Astrocyte (in vitro differentiated cells and primary cell): ENCODE data around the gene DCC.

Experiments
- EZH2 ChIP-seq: IDR thresholded peaks from 2 replicates; pipeline ENCODE4 v1.6.1; 2012; ENCODE audit warnings: mild to moderate bottlenecking, low read length, inconsistent platforms; ENCODE audit not compliant: insufficient read depth
- TF ChIP-seq, protein P1 (sequence below): IDR thresholded peaks from 2 replicates; pipeline ENCODE4 v1.5.1; 2011; ENCODE audit warnings: low read depth, mild to moderate bottlenecking, inconsistent platforms, low read length, moderate library complexity; ENCODE audit not compliant: insufficient read depth

DNA sequence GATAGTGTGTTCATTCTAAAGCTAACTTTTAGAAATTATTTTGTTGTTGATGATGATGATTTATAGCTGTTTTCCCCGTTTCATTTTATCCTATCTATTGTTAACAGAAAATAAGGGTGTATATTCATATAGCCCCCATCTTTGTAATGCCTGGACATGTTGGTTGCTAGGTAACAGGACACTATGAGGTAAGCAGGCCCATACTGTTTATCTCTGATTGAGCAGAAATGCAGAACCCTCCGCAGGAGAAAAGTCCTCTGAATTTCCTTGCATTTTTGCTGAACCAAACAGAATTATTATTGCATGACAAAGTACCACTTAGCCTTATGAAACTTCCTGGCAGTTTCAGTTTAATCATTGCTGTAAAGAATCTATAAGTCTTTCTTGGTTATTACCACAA is 339.4 kb downstream of the DCC start:
- TF ChIP-seq, protein P1, sequence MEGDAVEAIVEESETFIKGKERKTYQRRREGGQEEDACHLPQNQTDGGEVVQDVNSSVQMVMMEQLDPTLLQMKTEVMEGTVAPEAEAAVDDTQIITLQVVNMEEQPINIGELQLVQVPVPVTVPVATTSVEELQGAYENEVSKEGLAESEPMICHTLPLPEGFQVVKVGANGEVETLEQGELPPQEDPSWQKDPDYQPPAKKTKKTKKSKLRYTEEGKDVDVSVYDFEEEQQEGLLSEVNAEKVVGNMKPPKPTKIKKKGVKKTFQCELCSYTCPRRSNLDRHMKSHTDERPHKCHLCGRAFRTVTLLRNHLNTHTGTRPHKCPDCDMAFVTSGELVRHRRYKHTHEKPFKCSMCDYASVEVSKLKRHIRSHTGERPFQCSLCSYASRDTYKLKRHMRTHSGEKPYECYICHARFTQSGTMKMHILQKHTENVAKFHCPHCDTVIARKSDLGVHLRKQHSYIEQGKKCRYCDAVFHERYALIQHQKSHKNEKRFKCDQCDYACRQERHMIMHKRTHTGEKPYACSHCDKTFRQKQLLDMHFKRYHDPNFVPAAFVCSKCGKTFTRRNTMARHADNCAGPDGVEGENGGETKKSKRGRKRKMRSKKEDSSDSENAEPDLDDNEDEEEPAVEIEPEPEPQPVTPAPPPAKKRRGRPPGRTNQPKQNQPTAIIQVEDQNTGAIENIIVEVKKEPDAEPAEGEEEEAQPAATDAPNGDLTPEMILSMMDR: no peak
- no peak for TF ChIP-seq EZH2
